K562 (cell line): ENCODE results near the gene KCTD15. TPM values are rescaled to one million over a fixed set of nuclear protein-coding genes. Genes with fewer than 3 reads are reported as not detected.

Source experiments
- ATAC-seq: fragments of 200-7000 bp; cut with Tn5 transposase; 3 replicates; pipeline ENCODE4 v1.9.1; 2020; ENCODE audit warnings: moderate library complexity
- BruUV-seq: library from RNA; stranded (reverse); fragments of 400-500 nt; replicated peaks from 2 replicates; lab custom pipeline; 2021; lab: Mats Ljungman, UMichigan
- CTCF ChIA-PET: fragments of 300-600 bp; formaldehyde crosslinking; extraction: SDS; loops from one replicate; lab custom pipeline; 2021; ENCODE audit warnings: low intra/inter-chr PET ratio; lab: Yijun Ruan, JAX
- POLR2A ChIA-PET: fragments of 300-600, 350-650 bp; sonication (Branson Sonifier 250); formaldehyde crosslinking; extraction: SDS; loops from one replicate; lab custom pipeline; 2021; ENCODE audit warnings: antibody characterized with exemption, inconsistent platforms; lab: Yijun Ruan, JAX
- DNase-seq, 4 experiments: peaks; one replicate each; pipeline versions ENCODE4 v3.0.0 to v3.0.0-alpha.2; 2011 to 2018; ENCODE audit warnings: low spot score in 3 of 4, mixed read lengths in 3 of 4; ENCODE audit errors: extremely low read depth in 1 of 4
- FAIRE-seq: peaks from 2 replicates; lab custom pipeline; 2011; peaks lifted over from hg19 to GRCh38; lab: Jason Lieb, UNC
- H2AFZ ChIP-seq: 2 replicates; pipeline ENCODE4 v1.6.0; 2011; ENCODE audit warnings: low read depth, low read length, control low read depth, inconsistent platforms
- H3K27ac ChIP-seq: fragments of 200-600 bp; 3 replicates; pipeline ENCODE4 v1.8.0; 2011; ENCODE audit warnings: low read depth, mild to moderate bottlenecking, control low read depth, inconsistent platforms, low read length, moderate library complexity, mixed read lengths; ENCODE audit errors: extremely low read depth
- H3K27me3 ChIP-seq, 2 experiments: fragments of 300-600 bp in 1 of 2; 2 replicates in 1 of 2; 3 replicates in 1 of 2; pipeline versions ENCODE4 v1.6.0 to v1.8.0; 2011; ENCODE audit warnings: inconsistent platforms in 2 of 2, low read length in 2 of 2, mild to moderate bottlenecking in 1 of 2, mixed read lengths in 1 of 2, moderate library complexity in 1 of 2; ENCODE audit not compliant: control insufficient read depth in 2 of 2, insufficient read depth in 2 of 2
- H3K36me3 ChIP-seq: fragments of 300-600 bp; 3 replicates; pipeline ENCODE4 v1.8.0; 2011; ENCODE audit warnings: mild to moderate bottlenecking, low read length, inconsistent platforms; ENCODE audit not compliant: control insufficient read depth, insufficient read depth
- H3K4me1 ChIP-seq, 2 experiments: fragments of 200-600 bp in 1 of 2; replicated peaks in 1 of 2; 2 replicates in 1 of 2; 3 replicates in 1 of 2; pipeline versions ENCODE4 v1.5.1 to v1.8.0; 2011; ENCODE audit warnings: inconsistent platforms in 2 of 2, low read length in 2 of 2, mild to moderate bottlenecking in 1 of 2, mixed read lengths in 1 of 2, moderate library complexity in 1 of 2; ENCODE audit not compliant: control insufficient read depth in 2 of 2, insufficient read depth in 2 of 2
- H3K4me2 ChIP-seq: 2 replicates; pipeline ENCODE4 v1.6.1; 2011; ENCODE audit warnings: low read length, control low read depth, inconsistent platforms, mixed read lengths; ENCODE audit not compliant: insufficient read depth
- H3K4me3 ChIP-seq: fragments of 200-600 bp; sonication (generic), shearing (Covaris generic); 2 replicates; pipeline ENCODE4 v1.5.1; 2016; ENCODE audit warnings: control low read depth, inconsistent platforms
- H3K79me2 ChIP-seq: fragments of 200-600 bp; 3 replicates; pipeline ENCODE4 v1.8.0; 2011; ENCODE audit warnings: low read length, inconsistent platforms; ENCODE audit not compliant: control insufficient read depth, insufficient read depth
- H3K9ac ChIP-seq, 2 experiments: 2 replicates each; pipeline versions ENCODE4 v1.6.0 to v1.6.1; 2011; ENCODE audit warnings: low read depth in 2 of 2, low read length in 2 of 2, control low read depth in 1 of 2, inconsistent platforms in 1 of 2, mild to moderate bottlenecking in 1 of 2, mixed read lengths in 1 of 2; ENCODE audit not compliant: insufficient read depth in 1 of 2
- H3K9me1 ChIP-seq: one replicate; pipeline ENCODE4 v1.6.0; 2011; ENCODE audit warnings: inconsistent platforms, mild to moderate bottlenecking, low read length, moderate library complexity; ENCODE audit not compliant: control insufficient read depth, insufficient read depth
- H3K9me3 ChIP-seq: replicated peaks from 2 replicates; pipeline ENCODE4 v1.5.1; 2011; ENCODE audit warnings: low read depth, low read length, inconsistent platforms; ENCODE audit not compliant: control insufficient read depth, insufficient read depth
- H4K20me1 ChIP-seq: replicated peaks from 2 replicates; pipeline ENCODE4 v1.6.1; 2011; ENCODE audit warnings: low read length, inconsistent platforms, mixed read lengths; ENCODE audit not compliant: control insufficient read depth, insufficient read depth
- ARID3B ChIP-seq: fragments of 250-450 bp; sonication (Bioruptor Pico); IDR thresholded peaks from 2 replicates; pipeline ENCODE4 v1.4.0; 2020; ENCODE audit warnings: borderline replicate concordance
- CBX8 ChIP-seq: fragments of 200-600 bp; sonication (generic); IDR thresholded peaks from 2 replicates; pipeline ENCODE4 v1.6.1; 2012; ENCODE audit warnings: borderline replicate concordance, mixed run types, low read depth, mild to moderate bottlenecking, moderate library complexity, mixed read lengths, low read length, control low read depth, inconsistent platforms; ENCODE audit not compliant: poor library complexity, severe bottlenecking; ENCODE audit errors: extremely low read depth
- CREM ChIP-seq: IDR thresholded peaks from 2 replicates; pipeline ENCODE4 v1.6.1; 2014; ENCODE audit warnings: antibody characterized with exemption, low read depth
- FOXM1 ChIP-seq, 2 experiments: fragments of 450-650 bp in 1 of 2; sonication (generic) in 1 of 2; formaldehyde crosslinking in 1 of 2; IDR thresholded peaks; 2 replicates each; pipeline versions ENCODE4 v1.6.1 to v1.9.0; 2017 to 2022; ENCODE audit warnings: low read depth in 2 of 2, mild to moderate bottlenecking in 2 of 2, missing genetic modification reagents in 1 of 2, moderate library complexity in 1 of 2
- ZNF184 ChIP-seq: sonication (generic); formaldehyde crosslinking; IDR thresholded peaks from 2 replicates; pipeline ENCODE4 v1.5.0; 2020; ENCODE audit warnings: missing genetic modification reagents
- ZNF3 ChIP-seq: fragments of 250-450 bp; sonication (Bioruptor Pico); IDR thresholded peaks from 2 replicates; pipeline ENCODE4 v1.5.0; 2021; ENCODE audit warnings: mild to moderate bottlenecking, moderate library complexity
- WGBS: fragments of 100-300 bp; shearing (Covaris generic); methylation state at CpG from one replicate; pipeline ENCODE4 v1.1.6; 2016; ENCODE audit warnings: low coverage, mixed read lengths; ENCODE audit not compliant: insufficient coverage; ENCODE audit errors: missing lambda C conversion rate; 5-methylcytosine and 5-hydroxymethylcytosine counted together
- in situ Hi-C: fragments of 300-500 bp; cut with MboI; formaldehyde crosslinking; loops from 4 replicates; pipeline ENCODE4 v1.15.0; 2018; ENCODE audit warnings: inconsistent platforms, mixed read lengths
- intact Hi-C: fragments of 100-400 bp; cut with micrococcal nuclease; formaldehyde crosslinking; loops from 2 replicates; pipeline ENCODE4 v1.14.2; 2022
- polyA plus RNA-seq, 8 experiments: library from polyadenylated mRNA; depleted of rRNA in 4 of 8; stranded (reverse) in 5 of 8; unstranded in 3 of 8; fragments of >200 nt; fragmentation: Nextera tagmentation in 2 of 8; fragmentation: Illumina TruSeq in 1 of 8; extraction: Ambion mirVana in 2 of 8; extraction: Trizol in 1 of 8; gene quantifications; 2 replicates each; pipeline versions ENCODE4 v1.2.1 to v1.2.3, GENCODE V29; 2011 to 2014; ENCODE audit warnings: inconsistent platforms in 1 of 8, missing spikeins in 1 of 8
- total RNA-seq, 7 experiments: library from RNA; depleted of rRNA in 6 of 7; stranded (reverse); fragments of >200 nt in 6 of 7; fragmentation: Illumina TruSeq in 2 of 7; extraction: Trizol in 2 of 7; gene quantifications; 2 replicates each; pipeline versions ENCODE4 v1.2.1 to v1.2.3, GENCODE V29; 2011 to 2021; ENCODE audit warnings: low replicate concordance in 1 of 7
- TF ChIP-seq, protein P1 (sequence below): sonication (generic); formaldehyde crosslinking; IDR thresholded peaks from 2 replicates; pipeline ENCODE4 v1.5.0; 2020; ENCODE audit warnings: missing genetic modification reagents

The KCTD15 gene
- total and polyA plus RNA-seq, 9 of the 15 experiments (the other 6 are each of a cell fraction or from before 2014, with no cell fraction given): 1.7 to 49.0 (median 11.8) TPM

DNA sequence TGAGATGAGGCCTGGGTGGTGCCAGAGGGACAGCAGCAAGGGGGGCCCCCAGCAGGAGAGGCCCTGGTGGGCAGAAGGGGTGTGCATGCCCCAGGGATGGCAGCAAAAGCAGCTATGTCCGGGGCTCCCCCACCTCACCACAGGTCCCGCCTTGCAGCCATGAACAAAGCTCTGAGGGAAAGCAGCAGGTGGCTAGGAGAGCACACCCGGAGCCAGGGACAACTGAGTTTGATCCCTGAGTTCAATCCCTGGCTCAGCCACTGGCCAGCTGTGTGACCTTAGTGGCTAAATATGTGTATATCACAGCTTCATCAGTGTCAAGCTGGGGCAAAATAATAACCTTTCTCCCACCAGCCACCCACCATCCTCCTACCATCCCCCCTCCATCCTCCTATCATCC is 47.7 kb upstream of the KCTD15 start:
- Histone ChIP-seq H3K36me3 (no peaks in the 10 kb centered on the region), H3K27ac (no peak overlapping the region), H3K9ac (no peak overlapping the region), H3K4me3 (no peak overlapping the region), H3K27me3 (peaks cover 2 to 32% of the 10 kb centered on the region in 2 experiments; a peak in 3 of 5 replicates), H3K9me3 (no peaks in the 10 kb centered on the region), H3K9me1 (no peaks in the 10 kb centered on the region), H3K79me2 (no peaks in the 10 kb centered on the region), H3K4me2 (no peak overlapping the region), H3K4me1 (no peaks in the 10 kb centered on the region), H2AFZ (no peak overlapping the region), H4K20me1 (no peaks in the 10 kb centered on the region; the same call in 1 of the 2 replicates)
- CTCF ChIA-PET: no interaction called here
- no peak for DNase-seq
- FAIRE-seq: no peak
- BruUV-seq: no TSS peak
- in situ Hi-C loops (no loop called here), intact Hi-C loops (no loop called here)
- TF ChIP-seq ARID3B: no peak
- POLR2A ChIA-PET: no interaction called here
- ATAC-seq: no peak
- WGBS: 0% methylated on average over 3 of the region's 3 CpGs

- Histone ChIP-seq H3K4me3 (no peak overlapping the region), H3K9me3 (no peaks in the 10 kb centered on the region), H3K27ac (no peak overlapping the region), H3K27me3 (peaks cover 2 to 32% of the 10 kb centered on the region in 2 experiments; a peak in 3 of 5 replicates), H3K79me2 (no peaks in the 10 kb centered on the region), H3K4me1 (no peaks in the 10 kb centered on the region), H3K4me2 (no peak overlapping the region), H3K9me1 (no peaks in the 10 kb centered on the region), H4K20me1 (no peaks in the 10 kb centered on the region; the same call in 1 of the 2 replicates), H2AFZ (no peak overlapping the region), H3K9ac (no peak overlapping the region), H3K36me3 (no peaks in the 10 kb centered on the region)
- WGBS: under 1% methylated on average over 10 of the region's 12 CpGs
- POLR2A ChIA-PET: interaction anchor here (0.7 kb wide), 1 partner anchor 26 kb away, joined by 3 read pairs; no protein-coding TSS in a partner anchor
- no peak for FAIRE-seq
- no peak for ATAC-seq
- CTCF ChIA-PET: no interaction called here
- no TSS peak for BruUV-seq
- intact Hi-C loops: no loop called here
- in situ Hi-C loops: no loop called here
- no peak for DNase-seq
- TF ChIP-seq CREM: no peak
- no peak for TF ChIP-seq ZNF3
- TF ChIP-seq CBX8: no peak
- TF ChIP-seq, protein P1, sequence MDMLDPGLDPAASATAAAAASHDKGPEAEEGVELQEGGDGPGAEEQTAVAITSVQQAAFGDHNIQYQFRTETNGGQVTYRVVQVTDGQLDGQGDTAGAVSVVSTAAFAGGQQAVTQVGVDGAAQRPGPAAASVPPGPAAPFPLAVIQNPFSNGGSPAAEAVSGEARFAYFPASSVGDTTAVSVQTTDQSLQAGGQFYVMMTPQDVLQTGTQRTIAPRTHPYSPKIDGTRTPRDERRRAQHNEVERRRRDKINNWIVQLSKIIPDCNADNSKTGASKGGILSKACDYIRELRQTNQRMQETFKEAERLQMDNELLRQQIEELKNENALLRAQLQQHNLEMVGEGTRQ: 0 out of 2 replicates have a peak, but pooled peaks have one; percentile 9
- TF ChIP-seq FOXM1 (IDR thresholded peaks at IDR 0.05; ENCODE audit: low read depth): no peak
- TF ChIP-seq FOXM1 (CRISPR knock-in tag; IDR thresholded peaks at IDR 0.05; ENCODE audit: low read depth): no peak
- TF ChIP-seq ZNF184 (CRISPR knock-in tag): no peak
These were observed 47.0 kb upstream of the KCTD15 start for GRCh38 chr19:33749619-33750175.
